GM19463 (cell line): ENCODE results near the gene DLG2.
"Not testable (repeated sequence)": the region's sequence is repeated elsewhere in the genome, so short reads cannot be mapped to it uniquely, and the experiment has no call there.

Experiments
- ATAC-seq: cut with Tn5 transposase; IDR thresholded peaks from one replicate; pipeline ENCODE4 v1.9.1; 2021; ENCODE audit warnings: mild to moderate bottlenecking, moderate library complexity; ENCODE audit not compliant: unreplicated experiment

Gene DLG2

GRCh38 chr11:85048801-85049200 is 578.3 kb downstream of the DLG2 start:
- no peak for ATAC-seq

- no peak for ATAC-seq
Observed at GRCh38 chr11:85045716-85046115, 581.4 kb downstream of the DLG2 start.

GRCh38 chr11:85044911-85045310 is 582.2 kb downstream of the DLG2 start:
- ATAC-seq, result no peak

GRCh38 chr11:85042361-85042760 is 584.8 kb downstream of the DLG2 start:
- ATAC-seq, result no peak

- no peak for ATAC-seq
Observed at GRCh38 chr11:85040166-85040565, 587.0 kb downstream of the DLG2 start.

GRCh38 chr11:85029964-85030363 is 597.2 kb downstream of the DLG2 start:
- ATAC-seq, result no peak

- ATAC-seq, result no peak
Observed at GRCh38 chr11:85028329-85029101, 598.6 kb downstream of the DLG2 start.

- ATAC-seq, result no peak
Observed at GRCh38 chr11:85027346-85027745, 599.8 kb downstream of the DLG2 start.

- no peak for ATAC-seq
Observed at GRCh38 chr11:85021058-85021457, 606.1 kb downstream of the DLG2 start.

- ATAC-seq, result no peak
Observed at GRCh38 chr11:84993386-84993785, 633.8 kb downstream of the DLG2 start.

GRCh38 chr11:84990141-84990540 is 637.0 kb downstream of the DLG2 start:
- no peak for ATAC-seq

GRCh38 chr11:84987686-84988187 is 639.4 kb downstream of the DLG2 start:
- not testable (repeated sequence) for ATAC-seq

- ATAC-seq, result no peak
Observed at GRCh38 chr11:84981301-84981700, 645.8 kb downstream of the DLG2 start.

GRCh38 chr11:84969103-84969502 is 658.0 kb downstream of the DLG2 start:
- no peak for ATAC-seq

- ATAC-seq, result no peak
Observed at GRCh38 chr11:84965484-84965883, 661.7 kb downstream of the DLG2 start.

GRCh38 chr11:84963240-84963639 is 663.9 kb downstream of the DLG2 start:
- no peak for ATAC-seq

- no peak for ATAC-seq
Observed at GRCh38 chr11:84962018-84962417, 665.1 kb downstream of the DLG2 start.

- ATAC-seq, result no peak
Observed at GRCh38 chr11:84958295-84958694, 668.8 kb downstream of the DLG2 start.

- no peak for ATAC-seq
Observed at GRCh38 chr11:84950569-84951270, 676.4 kb downstream of the DLG2 start.

GRCh38 chr11:84947970-84948580 is 679.1 kb downstream of the DLG2 start:
- ATAC-seq, result no peak

- no peak for ATAC-seq
Observed at GRCh38 chr11:84947070-84947469, 680.1 kb downstream of the DLG2 start.

GRCh38 chr11:84930863-84931262 is 696.3 kb downstream of the DLG2 start:
- no peak for ATAC-seq
